HL-60/S4 (cell line): Measurements from ENCODE around the gene RASSF5.

Source experiments
- in situ Hi-C: fragments of 300-500 bp; cut with MboI; formaldehyde crosslinking; loops from 2 replicates; pipeline ENCODE4 v1.14.3; 2022; ENCODE audit warnings: low sequenced_read_pairs

The RASSF5 gene

DNA sequence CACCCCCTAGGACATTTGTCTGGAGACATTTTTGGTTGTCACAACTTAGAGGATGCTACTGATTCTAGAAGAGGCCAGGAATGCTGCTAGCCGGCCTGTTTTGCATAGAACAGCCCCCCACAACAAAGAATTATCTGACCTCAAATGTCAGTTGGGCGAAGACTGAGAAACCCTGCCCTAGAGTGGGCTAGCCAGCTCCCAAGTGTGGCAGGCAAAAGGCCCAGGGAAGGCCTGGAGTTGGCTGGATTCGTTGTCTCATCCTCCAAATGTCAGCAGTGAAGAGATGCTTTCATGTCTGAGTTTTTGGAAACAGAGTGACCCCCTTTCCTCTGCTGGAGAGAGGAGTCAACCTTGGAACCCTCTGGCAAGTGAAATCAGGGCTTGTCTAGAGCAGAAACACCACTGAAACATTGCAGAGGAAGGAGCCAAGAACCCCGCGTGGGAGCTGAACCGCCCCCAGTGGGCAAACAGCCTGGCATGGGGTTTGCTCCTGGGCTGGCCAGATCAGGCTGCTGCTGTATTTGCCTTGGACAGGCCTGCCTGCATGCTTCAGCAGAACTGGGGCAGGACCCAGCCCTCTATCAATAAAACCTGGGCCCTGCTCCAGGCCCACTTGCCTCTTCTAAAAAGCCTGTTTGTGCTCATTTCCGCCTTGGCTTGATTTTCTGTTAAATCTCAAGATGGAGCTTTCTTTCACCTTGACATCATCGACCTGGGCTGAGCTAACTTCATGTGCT is 32.9 kb downstream of the RASSF5 start:
- in situ Hi-C loops: no loop called here

DNA sequence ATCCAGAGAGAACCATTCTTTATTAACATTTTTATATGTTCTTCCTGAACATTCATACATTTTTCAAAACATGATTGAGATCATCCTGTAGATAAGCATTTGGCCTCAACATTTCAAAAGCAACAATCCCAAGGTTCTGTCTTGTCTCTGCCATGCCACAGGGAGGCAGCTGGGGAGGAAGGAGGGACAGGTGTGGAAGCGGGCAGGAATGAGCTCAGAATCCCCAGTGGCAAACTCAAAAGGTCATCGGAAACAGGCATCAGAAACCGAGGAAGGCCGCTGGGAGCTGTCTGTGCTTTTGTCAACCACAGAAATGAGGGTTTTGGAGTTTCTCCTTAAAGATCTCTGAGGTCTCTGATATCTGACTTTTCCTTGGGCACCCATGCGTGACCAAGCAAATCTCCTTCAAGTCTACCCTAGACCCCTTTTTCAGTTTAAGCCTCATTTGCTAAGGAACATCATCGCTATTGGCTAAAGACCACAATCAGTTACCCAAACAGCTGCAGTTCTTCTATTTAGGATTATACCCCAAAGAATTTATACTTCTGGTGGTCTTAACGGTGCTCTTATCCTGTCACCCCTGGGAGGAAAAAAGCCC is 34.0 kb downstream of the RASSF5 start:
- in situ Hi-C loops: no loop called here

DNA sequence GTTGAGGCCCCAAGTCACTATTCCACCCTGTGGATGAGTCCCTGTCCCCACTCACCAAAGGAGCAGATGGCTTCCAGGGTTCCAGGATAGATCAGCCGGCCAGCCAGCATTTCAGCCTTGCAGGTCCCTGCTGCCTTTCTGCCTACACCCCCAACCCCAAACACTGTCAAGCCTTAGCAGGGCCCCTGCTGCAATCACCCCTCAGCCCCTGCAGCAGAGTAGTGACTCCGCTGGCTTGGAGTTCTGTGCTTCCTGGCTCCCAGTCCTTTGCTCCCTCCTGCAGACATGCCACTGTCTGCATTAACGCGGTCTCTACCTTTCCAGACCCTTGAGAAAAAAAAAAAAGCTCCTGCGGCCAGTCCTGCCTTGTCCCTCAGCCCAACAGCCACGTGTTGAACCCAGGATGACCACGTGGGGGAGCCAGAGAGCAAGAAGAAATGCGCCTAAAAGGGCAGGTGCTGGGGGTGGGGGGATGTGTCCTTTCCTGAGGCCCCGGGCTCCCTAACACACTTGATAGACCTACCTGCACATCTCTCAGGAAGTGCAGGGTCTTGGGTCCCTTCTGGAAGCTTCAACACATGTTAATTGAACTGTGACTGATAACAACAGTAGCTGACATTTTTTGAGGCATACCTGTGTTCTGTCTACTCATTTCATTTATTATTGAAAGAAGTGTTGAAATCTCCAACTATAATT is 37.4 kb downstream of the RASSF5 start:
- in situ Hi-C loops: loop anchor here (5.0 kb wide), 1 partner anchor 38 kb away; no protein-coding TSS in a partner anchor

DNA sequence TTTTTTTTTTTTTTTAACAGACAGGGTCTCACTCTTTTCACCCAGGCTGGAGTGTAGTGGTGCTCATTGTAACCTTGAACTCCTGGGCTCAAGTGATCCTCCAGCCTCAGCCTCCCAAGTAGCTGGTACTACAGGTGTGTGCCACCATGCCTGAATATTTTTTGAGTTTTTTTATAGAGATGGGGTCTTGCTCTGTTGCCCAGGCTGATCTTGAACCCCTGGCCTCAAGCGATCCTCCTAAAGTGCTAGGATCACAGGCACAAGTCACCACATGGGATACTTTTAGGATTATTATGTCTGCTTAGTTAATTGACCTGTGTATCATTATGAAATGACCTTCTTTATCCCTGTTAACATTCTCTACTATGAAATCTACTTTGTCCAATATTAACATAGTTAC is 38.0 kb downstream of the RASSF5 start:
- in situ Hi-C loops: loop anchor here (5.0 kb wide), 1 partner anchor 37 kb away; no protein-coding TSS in a partner anchor

DNA sequence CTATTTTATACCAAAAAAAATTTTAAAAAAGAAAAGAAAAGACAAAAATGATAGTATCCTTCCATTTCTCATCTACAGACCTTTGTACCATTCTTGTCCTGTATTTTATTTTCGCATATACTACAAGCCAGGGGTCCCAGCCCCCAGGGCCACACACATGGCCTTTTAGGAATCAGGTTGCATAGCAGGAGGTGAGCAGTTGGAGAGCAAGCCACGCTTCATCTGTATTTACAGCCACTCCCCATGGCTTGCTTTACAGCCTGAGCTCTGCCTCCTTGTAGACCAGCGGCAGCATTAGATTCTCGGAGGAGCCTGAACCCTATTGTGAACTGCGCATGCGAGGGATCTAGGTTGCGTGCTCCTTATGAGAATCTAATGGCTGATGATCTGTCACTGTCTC is 39.8 kb downstream of the RASSF5 start:
- in situ Hi-C loops: loop anchor here (5.0 kb wide), 1 partner anchor 35 kb away; no protein-coding TSS in a partner anchor

DNA sequence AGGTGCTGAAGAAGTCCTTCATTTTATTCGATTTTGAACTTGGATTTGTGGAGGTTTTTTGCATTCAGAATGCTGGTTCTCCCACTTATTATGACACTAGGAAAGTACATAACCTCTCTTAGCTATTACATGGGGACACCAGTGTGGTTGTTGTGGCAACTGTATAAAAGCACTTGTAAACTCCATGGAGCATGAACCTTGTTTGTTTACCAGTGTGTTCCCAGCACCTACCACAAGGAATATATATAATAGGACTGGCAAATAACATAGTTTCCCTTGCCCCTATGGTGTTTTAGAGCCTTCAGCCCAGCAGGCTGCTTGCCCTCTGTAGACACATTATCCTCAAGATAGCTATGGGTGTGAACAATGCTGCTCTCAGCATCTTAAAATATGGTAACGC is 43.1 kb downstream of the RASSF5 start:
- in situ Hi-C loops: no loop called here

DNA sequence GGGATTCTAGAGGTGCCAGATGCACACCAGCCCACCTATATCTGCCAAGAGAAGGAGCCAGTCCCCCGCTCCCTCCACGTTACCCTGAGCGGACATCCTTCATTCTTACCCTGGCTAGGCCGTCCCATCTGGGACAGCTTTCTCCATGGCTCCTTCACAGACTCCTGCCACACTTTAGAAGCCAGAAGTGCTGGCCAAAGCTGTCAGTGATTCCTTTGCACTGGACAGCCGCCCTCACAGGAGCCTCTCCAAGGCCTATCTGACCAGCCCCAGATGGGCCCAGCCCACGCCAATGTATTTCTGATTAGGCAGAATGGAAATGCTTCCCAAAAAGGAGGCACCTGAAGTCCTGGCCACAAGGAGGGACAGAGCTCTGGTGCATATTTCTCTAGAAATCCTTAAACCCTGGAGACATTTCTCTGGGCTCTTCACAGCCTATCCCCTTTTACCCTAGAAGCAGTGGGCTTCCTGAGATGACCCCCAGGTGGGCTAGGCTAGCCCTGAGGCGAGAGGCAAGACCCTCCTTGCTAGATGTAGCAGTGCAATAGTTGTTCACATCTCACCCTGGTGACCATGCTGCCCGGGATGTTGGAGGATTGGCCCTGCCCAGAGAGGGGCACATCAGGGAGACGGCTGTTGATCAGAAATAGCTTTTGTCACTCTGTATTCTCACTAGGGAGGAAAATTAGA is 44.1 kb downstream of the RASSF5 start:
- in situ Hi-C loops: no loop called here

DNA sequence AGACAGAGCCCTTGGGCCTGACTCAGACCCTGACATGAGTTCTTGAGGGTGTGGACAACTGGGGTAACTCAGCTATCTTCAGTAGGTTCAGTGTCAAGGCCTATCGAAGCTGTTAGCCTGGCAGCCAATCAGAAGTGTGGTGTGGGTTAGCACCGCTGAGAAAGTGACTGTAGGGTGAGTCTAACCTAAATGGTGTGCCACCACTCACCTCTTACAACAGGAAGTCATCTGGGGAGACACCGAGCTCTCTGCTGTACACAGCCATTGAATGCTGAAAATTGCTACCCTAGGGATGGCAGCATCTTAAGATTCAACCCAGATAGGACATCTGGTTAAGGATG is 44.6 kb downstream of the RASSF5 start:
- in situ Hi-C loops: no loop called here

DNA sequence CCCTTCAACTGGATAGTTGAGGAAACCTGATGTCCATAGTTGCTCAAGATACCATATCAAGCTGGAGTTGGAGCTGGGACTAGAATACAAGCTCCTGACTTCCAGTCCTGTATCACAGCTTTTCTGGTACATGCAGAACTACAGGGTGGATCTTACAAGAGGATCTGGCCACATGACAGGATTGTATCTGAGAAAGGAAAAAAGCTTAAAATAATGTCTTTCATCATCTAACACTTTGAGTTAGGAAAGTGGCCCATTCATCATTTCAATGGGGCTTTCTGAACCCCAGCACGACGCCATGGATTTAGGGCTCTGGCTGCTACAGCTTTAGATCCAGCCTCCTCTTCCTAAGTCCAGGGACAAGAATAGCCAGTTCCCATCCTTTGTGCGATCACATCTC is 46.9 kb downstream of the RASSF5 start:
- in situ Hi-C loops: no loop called here

DNA sequence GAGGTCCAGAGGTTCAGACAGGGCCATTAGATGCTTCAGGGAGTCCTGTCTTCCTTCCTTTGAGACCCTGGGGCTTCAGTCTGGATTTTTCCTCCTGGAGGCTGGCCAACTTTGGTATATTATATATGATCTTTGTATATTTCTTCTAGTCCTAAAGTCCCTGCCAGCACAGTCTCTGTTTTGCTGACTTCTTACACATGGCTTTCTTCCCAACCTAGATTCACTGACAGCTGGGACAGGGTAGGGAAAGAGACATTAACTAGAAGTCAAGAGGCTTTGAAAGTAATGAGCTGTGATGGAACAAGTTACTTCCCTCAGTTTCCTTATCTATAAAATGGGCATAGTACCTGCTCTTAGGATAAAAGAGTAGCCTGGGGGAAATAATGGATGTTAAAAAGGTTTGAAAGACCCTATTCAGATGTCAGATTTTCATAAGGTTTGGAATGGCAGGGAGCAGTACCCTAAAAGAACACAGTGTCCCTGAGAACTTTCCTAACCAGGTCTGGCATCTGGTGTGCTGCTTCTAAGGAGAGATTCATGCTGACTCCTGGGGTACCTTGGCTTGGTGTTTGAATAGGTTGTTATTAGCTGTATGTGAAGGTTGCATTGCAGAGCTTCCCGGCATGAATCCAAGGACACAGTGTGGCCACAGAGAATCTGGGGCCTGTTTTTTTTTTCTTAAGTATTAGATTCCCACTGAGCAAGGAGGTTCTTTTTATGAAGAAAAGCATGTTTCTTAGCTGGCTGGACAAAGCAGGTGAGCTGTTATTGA is 47.6 kb downstream of the RASSF5 start:
- in situ Hi-C loops: no loop called here

DNA sequence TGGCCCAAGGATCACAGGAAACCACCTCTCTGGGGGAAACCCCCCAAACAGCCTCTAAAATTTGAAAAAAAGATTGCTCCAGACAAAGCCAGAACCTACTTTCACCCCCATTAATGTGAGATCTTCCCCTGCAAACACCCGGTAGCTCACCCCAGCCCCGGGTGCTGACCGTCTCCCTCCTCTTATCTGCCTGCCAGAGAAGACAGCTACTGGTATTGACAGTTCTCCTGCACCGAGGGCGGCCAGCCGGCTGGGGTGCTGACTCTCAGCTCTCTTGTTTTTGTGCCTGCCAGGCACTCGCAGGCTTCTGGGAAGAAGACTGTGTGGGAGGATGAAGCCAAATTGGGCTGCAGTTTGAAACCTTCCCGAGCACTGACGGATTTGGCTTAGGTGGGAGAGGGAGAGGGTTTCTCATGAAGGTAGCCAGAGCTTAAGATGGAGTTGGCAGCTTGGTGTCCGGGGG is 48.2 kb downstream of the RASSF5 start:
- in situ Hi-C loops: no loop called here

DNA sequence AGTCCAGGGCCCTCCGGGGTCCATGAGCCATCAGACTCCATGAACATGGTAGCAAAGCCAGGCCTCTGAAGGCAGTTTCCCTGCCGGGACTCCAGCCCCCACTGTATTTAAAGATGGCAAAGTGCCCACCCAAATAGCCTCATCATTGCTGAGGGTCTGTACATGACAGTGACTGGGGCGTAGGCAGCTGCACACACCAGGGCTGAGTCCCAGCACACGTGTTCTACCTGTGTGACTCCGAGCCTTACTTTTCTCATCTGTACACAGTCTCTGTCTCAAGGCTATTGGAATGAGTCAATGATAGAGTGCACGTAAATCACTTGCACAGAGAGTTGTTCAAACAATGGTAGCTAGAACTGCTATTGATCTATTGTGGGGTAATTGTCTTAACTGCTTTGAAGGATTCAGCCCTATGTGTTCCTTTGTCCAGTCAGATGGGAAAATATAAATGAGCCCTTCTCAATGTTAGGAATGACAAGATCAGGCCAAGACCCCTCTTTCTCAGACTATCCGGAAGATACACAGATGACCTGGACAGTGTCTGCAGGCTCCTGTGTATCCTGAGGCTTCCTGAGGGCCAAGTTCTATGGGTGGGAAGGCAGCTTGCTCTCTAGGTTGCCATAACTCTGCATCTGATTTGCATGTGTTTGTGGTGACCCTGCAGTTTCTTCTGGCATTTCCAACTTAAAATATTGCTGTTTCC is 48.9 kb downstream of the RASSF5 start:
- in situ Hi-C loops: no loop called here

DNA sequence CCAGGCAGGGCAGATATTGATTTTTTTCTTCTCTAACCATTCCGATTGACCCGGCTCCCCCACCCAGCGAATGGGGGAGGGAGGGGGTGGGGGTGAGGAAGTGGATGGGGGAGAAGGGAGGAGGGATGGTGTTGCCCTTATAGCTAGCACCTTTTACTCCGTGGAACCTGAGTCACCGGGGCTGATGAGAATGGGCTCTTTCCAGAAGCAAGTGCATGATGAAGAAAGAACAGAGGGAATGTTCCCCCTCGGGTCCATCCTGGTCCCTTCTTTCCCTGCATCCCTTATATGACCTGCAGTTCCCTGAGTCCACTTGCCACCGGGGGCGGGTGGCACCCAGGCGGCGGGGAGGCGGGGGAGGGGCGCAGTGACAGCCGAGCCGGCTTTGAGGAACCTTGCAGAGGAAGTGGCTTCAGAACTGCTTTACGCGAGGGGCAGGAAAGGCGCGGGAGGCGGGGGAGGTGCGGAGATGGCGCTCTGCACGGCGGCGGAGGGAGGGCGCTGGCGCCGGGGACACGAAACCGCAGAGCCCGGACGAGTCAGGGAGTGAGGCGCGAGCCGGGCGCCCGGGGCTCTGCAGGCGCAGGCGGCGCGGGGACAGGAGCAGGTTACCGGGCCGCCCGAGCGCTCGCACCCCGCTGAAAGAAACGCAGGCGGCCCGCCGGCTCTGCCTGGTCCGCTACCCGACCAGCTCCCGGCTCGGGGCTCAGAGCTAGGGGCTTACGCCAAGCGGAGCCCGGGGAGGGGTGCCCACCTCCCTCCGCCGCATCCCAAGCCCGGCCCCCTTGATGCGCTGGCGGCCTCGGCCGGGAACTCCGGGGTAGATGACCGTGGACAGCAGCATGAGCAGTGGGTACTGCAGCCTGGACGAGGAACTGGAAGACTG is 49.7 kb downstream of the RASSF5 start:
- in situ Hi-C loops: no loop called here

DNA sequence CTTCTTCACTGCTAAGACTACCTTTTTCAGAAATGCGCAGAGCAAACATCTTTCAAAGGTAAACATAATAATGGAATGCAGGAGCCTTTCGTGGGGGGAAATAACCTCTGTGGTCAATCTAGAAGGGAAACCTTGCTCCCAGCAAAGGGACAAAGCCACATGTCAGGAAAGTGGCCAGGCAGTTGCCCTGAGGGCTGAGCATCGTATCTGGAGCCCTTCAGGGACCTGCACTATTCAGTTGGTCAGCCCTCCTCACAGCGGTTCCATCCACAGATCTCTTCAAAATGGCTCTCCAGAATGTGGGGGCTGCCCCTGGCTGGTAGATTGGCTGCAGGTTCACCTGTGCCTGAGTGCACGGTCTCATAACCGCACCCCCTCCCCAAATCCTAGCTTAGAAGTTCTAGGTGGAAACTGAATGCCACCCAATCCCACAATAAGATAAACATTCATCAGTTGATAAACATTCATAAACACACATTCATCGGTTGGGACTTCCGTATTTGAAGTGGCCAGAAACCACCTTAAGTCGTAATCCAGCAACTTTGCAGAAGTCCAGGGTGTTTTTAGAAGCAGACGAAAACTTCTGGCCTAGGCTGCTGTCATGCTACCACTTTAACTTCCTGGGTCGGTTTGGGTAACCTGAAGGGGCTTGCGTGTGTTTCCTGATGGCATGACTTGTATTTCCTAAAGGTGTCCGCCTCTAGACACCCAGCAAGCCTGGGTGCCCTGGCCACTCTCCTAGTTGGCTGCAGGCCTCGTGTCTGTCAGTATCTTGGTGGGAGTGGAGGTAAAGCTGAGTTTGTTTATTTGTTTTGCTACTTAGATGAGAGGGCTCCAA is 50.5 kb downstream of the RASSF5 start:
- in situ Hi-C loops: no loop called here

DNA sequence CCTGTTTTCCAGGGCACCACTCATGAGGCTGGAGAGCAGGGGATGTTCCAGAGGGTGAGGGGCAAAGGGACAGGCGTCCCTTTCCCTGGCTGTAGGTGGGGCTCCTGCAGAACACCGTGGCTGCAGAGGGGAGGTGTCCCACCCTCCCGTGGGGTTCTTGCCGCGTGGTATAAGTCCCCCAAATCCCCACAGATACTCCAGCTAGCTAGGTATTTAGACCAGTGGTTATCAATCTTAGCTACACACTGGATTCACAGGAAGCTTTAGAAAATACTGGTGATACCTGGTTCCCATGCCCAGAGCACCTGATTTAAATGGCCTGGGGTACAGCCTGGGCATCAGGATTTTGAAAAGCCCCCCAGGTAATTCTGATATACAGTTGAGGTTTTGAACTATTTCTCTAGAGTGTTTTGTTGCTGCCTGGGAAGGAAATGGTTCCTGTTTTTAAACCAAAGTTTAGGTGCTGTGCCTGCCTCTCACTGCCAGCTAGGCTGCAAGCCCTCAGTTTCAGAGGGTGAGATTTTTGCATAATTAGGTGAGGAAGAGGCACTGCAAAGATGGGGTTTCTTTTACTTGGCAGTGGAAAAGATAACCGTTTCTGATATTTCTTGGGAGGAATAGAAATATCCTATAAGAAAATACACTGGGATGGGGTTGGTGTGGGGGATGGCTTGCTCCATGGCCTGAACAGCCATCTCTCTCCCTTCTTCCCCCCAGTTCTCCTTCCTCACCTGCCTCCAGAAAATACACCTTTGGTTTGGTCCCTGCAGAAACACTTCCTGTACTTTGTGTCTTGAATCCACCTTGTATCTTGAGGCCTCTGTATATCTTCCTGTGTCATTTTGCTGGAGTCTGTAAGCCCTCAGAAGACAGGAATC is 51.7 kb downstream of the RASSF5 start:
- in situ Hi-C loops: no loop called here

DNA sequence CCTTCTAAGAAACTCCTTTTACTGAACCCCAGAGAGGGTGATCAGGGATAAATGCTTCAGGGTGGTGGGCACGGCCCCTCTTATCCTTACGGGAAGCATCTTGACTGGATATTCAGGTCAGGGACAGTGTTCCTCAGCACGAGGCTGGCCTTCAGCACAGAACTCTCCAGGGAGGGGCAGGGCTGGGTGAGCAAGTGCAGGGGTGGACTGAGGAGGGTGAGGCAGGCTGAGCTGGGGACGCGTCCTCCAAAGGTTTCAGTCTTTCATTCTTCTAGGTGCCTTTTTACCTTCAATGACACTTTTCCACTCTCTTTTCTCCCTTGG is 52.3 kb downstream of the RASSF5 start:
- in situ Hi-C loops: no loop called here

DNA sequence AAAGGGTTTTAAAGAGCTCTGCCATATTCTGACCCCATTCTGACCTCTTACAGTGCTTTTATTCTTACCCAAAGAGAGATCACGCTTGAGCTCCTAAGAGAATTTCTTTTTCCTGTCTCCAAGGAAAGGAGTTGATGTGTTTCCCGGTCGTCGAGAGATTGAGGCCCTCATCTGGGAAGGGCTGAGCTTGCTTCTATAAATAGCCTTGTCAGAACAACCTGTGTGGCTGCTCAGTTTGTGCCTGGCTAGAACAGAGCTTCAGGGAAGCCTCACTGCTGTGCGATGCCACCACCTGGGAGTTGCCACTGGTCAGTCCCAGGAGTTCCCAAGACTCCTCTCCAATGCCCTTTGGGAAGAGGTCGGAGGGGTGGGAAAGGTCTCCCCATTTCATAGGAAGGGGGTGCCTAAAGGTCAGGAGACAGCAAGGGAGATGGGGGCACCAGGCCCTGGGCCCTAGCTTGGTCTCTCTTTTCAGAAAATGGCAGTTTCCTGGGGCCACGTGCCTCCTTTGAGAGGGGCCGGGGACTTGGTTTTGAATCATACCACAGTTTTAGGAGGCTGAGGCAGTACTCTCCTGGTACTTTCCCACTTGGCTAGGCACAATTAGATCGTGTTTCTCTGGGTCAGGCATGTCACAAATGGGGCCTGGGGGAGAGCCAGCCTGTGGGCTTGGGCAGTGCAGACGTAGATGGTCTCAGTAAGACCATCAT is 52.8 kb downstream of the RASSF5 start:
- in situ Hi-C loops: no loop called here
